Right renal pelvis (tissue), 4 donors: ENCODE data around the gene SOX6. TPM values are rescaled to one million over a fixed set of nuclear protein-coding genes. Genes with fewer than 3 reads are reported as not detected.
"Not testable (repeated sequence)": the region's sequence is repeated elsewhere in the genome, so short reads cannot be mapped to it uniquely, and the experiment has no call there.

Experiments used
- DNase-seq, 4 donors: peaks; one replicate each; pipeline ENCODE4 v3.0.0-alpha.2; 2013; ENCODE audit warnings: low read depth in 4 of 4, low spot score in 3 of 4, missing footprints in 1 of 4
- polyA plus RNA-seq, 4 donors: library from polyadenylated mRNA; unstranded; fragments of 120-200 nt; gene quantifications; one replicate each; pipeline ENCODE4 v1.2.1, GENCODE V29; 2013; ENCODE audit not compliant: insufficient read length in 4 of 4

SOX6 gene
- polyA plus RNA-seq, 4 donors = 18.4 to 23.1 (median 21.3) TPM

GRCh38 chr11:16078936-16079335 is 277.4 kb downstream of the SOX6 start:
- no peak for DNase-seq

GRCh38 chr11:16070573-16070972 is 285.8 kb downstream of the SOX6 start:
- DNase-seq = no peak

GRCh38 chr11:16067268-16067667 is 289.1 kb downstream of the SOX6 start:
- DNase-seq = not testable (repeated sequence)

- no peak for DNase-seq
Measured at GRCh38 chr11:16059332-16059731, 297.0 kb downstream of the SOX6 start.

- peak in 1 of 4 donors; percentile 12 for DNase-seq
Measured at GRCh38 chr11:16058671-16059070, 297.7 kb downstream of the SOX6 start.

- no peak for DNase-seq
Measured at GRCh38 chr11:16052750-16053149, 303.6 kb downstream of the SOX6 start.

GRCh38 chr11:16049611-16050010 is 306.7 kb downstream of the SOX6 start:
- no peak for DNase-seq

GRCh38 chr11:16047073-16047472 is 309.3 kb downstream of the SOX6 start:
- DNase-seq = no peak

- DNase-seq = no peak
Measured at GRCh38 chr11:16043617-16044016, 312.7 kb downstream of the SOX6 start.

GRCh38 chr11:16041207-16041606 is 315.1 kb downstream of the SOX6 start:
- DNase-seq = no peak

- DNase-seq = no peak
Measured at GRCh38 chr11:16040151-16040550, 316.2 kb downstream of the SOX6 start.

- no peak for DNase-seq
Measured at GRCh38 chr11:16037179-16037578, 319.2 kb downstream of the SOX6 start.

GRCh38 chr11:16036218-16036617 is 320.1 kb downstream of the SOX6 start:
- no peak for DNase-seq

GRCh38 chr11:16034074-16034473 is 322.3 kb downstream of the SOX6 start:
- no peak for DNase-seq

GRCh38 chr11:16032974-16033373 is 323.4 kb downstream of the SOX6 start:
- DNase-seq = no peak

- no peak for DNase-seq
Measured at GRCh38 chr11:16031210-16031609, 325.1 kb downstream of the SOX6 start.

- DNase-seq = no peak
Measured at GRCh38 chr11:16030664-16031063, 325.7 kb downstream of the SOX6 start.

- DNase-seq = not testable (repeated sequence)
Measured at GRCh38 chr11:16029151-16029550, 327.2 kb downstream of the SOX6 start.

- DNase-seq = no peak
Measured at GRCh38 chr11:16028419-16028818, 327.9 kb downstream of the SOX6 start.

- DNase-seq = no peak
Measured at GRCh38 chr11:16027621-16028020, 328.7 kb downstream of the SOX6 start.

GRCh38 chr11:16026849-16027248 is 329.5 kb downstream of the SOX6 start:
- DNase-seq = no peak

GRCh38 chr11:16018931-16019330 is 337.4 kb downstream of the SOX6 start:
- no peak for DNase-seq

- no peak for DNase-seq
Measured at GRCh38 chr11:16016468-16016829, 339.9 kb downstream of the SOX6 start.
